AG09309 (cell line): ENCODE data around the gene NOC4L.

ENCODE experiments used
- DNase-seq: peaks from one replicate; pipeline ENCODE4 v3.0.0-alpha.2; 2010; ENCODE audit warnings: low read depth
- H3K4me3 ChIP-seq: 2 replicates; pipeline ENCODE4 v1.5.1; 2011; ENCODE audit warnings: mild to moderate bottlenecking, low read depth, low read length, moderate library complexity; ENCODE audit not compliant: control insufficient read depth
- TF ChIP-seq, protein P1 (sequence below): IDR thresholded peaks from 2 replicates; pipeline ENCODE4 v1.5.1; 2011; ENCODE audit warnings: mild to moderate bottlenecking, low read depth, low read length, inconsistent platforms; ENCODE audit not compliant: insufficient read depth, control insufficient read depth; ENCODE audit errors: missing control alignments

Gene NOC4L

DNA sequence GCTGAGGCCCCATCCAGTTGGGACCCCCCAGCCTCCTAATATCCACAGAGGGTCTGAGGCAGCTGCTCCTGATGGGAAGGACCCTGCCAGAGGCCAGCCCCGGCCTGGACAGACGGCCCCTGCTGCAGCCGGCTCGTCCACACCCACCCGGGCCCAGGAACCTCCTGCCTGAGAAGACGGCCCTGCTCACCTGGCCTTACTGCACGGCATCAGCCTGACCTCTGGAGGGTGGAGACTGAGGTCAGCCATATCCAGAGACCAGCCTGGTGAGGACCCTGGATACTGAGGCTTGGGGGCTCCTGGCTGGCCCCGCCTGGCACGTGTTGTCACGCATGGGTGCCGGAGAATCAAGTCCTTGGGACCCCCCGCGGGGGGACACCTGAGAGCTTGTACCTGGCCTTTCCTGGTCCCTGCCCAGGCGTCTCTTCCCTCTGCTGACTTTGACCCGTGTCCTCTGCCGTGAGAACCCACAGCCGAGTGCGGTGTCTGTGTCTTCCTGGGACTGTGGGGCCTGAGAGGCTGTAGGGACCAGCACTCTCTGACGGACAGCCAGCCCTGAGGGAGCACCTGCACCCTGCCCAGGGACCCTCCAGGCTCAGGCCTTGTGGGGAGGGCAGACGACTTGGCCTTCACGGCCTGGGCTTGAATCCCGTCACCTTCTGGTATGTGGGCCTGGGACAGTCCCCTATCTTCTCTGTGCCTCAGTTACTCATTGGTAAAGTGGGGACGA, 57.3 kb downstream of the NOC4L start:
- TF ChIP-seq, protein P1, sequence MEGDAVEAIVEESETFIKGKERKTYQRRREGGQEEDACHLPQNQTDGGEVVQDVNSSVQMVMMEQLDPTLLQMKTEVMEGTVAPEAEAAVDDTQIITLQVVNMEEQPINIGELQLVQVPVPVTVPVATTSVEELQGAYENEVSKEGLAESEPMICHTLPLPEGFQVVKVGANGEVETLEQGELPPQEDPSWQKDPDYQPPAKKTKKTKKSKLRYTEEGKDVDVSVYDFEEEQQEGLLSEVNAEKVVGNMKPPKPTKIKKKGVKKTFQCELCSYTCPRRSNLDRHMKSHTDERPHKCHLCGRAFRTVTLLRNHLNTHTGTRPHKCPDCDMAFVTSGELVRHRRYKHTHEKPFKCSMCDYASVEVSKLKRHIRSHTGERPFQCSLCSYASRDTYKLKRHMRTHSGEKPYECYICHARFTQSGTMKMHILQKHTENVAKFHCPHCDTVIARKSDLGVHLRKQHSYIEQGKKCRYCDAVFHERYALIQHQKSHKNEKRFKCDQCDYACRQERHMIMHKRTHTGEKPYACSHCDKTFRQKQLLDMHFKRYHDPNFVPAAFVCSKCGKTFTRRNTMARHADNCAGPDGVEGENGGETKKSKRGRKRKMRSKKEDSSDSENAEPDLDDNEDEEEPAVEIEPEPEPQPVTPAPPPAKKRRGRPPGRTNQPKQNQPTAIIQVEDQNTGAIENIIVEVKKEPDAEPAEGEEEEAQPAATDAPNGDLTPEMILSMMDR, result no peak

More for the DNA sequence above, 57.3 kb downstream of the NOC4L start:
- H3K4me3 ChIP-seq, result no peak overlapping the region
- DNase-seq, result no peak
